ENCODE results near the gene TFAP2B. TPM values are rescaled to one million over a fixed set of nuclear protein-coding genes. Genes with fewer than 3 reads are reported as not detected.

Gene TFAP2B
- total and polyA plus RNA-seq, 2 donors (not counting 1 experiment from before 2014, with no cell fraction given) = not detected

GRCh38 chr6:50822078-50822476 lies 3.4 kb downstream of the TFAP2B start:
- Histone ChIP-seq H3K27me3 (ENCODE audit: control insufficient read depth, insufficient read depth, low read length) (peaks cover 35% of the 10 kb centered on the region), H2AFZ (ENCODE audit: low read length) (no peak overlapping the region)

DNA sequence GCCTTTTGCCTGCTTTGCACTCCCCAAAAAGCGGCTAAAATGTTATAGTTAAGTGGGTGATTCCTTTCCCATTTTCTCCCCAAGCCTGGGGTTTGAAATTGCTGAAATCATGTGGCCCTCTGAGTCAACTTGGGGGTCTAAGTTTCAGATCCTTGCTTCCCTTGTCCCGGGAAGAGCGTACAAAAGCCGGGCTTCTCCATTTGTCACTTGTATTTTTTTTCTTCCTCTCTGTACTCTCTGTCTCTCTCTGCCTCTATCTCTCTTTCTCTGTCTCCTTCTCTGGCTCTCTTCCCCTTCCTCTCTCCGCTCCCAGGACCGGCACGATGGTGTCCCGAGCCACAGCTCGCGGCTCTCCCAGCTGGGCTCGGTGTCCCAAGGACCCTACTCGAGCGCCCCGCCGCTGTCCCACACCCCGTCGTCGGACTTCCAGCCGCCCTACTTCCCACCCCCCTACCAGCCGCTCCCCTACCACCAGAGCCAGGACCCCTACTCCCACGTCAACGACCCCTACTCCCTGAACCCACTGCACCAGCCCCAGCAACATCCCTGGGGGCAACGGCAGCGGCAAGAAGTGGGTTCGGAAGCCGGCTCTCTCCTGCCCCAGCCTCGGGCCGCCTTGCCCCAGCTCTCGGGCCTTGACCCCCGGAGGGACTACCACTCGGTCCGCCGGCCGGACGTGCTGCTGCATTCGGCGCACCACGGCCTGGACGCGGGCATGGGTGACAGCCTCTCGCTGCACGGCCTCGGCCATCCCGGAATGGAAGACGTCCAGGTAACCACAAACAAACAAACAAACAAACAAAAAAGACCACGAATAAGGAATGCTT lies 4.6 kb downstream of the TFAP2B start:
- Histone ChIP-seq H3K9me3 (ENCODE audit: control insufficient read depth, insufficient read depth, low read depth, low read length) (no peaks in the 10 kb centered on the region), H3K36me3 (ENCODE audit: control insufficient read depth, insufficient read depth, low read length) (no peaks in the 10 kb centered on the region), H3K4me1 (ENCODE audit: control insufficient read depth, extremely low read depth, insufficient read depth, low read length) (no peaks in the 10 kb centered on the region), H3K79me2 (ENCODE audit: control insufficient read depth, insufficient read depth, low read length) (no peaks in the 10 kb centered on the region), H2AFZ (ENCODE audit: low read length) (no peak overlapping the region), H3K4me2 (ENCODE audit: extremely low read depth, insufficient read depth, low read length) (no peak overlapping the region), H3K9ac (ENCODE audit: insufficient read depth, low read length) (no peak overlapping the region), H3K27me3 (ENCODE audit: control insufficient read depth, insufficient read depth, low read length) (peaks cover 33% of the 10 kb centered on the region), H3K4me3 (replicated peaks in 1 of 4; ENCODE audit: control extremely low read depth in 1 of 4, insufficient read depth in 1 of 4, low read depth in 3 of 4, low read length in 4 of 4) (no peak overlapping the region), H4K20me1 (ENCODE audit: control insufficient read depth, extremely low read depth, insufficient read depth, low read length) (no peaks in the 10 kb centered on the region), H3K27ac (ENCODE audit: insufficient read depth, low read length) (no peak overlapping the region)
- no peak for TF ChIP-seq EZH2 (IDR thresholded peaks at IDR 0.05; ENCODE audit: low read length, missing control alignments)
- TF ChIP-seq, protein P1, sequence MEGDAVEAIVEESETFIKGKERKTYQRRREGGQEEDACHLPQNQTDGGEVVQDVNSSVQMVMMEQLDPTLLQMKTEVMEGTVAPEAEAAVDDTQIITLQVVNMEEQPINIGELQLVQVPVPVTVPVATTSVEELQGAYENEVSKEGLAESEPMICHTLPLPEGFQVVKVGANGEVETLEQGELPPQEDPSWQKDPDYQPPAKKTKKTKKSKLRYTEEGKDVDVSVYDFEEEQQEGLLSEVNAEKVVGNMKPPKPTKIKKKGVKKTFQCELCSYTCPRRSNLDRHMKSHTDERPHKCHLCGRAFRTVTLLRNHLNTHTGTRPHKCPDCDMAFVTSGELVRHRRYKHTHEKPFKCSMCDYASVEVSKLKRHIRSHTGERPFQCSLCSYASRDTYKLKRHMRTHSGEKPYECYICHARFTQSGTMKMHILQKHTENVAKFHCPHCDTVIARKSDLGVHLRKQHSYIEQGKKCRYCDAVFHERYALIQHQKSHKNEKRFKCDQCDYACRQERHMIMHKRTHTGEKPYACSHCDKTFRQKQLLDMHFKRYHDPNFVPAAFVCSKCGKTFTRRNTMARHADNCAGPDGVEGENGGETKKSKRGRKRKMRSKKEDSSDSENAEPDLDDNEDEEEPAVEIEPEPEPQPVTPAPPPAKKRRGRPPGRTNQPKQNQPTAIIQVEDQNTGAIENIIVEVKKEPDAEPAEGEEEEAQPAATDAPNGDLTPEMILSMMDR (conservative IDR thresholded peaks at IDR 0.05 in 1 of 2, IDR thresholded peaks at IDR 0.05 in 1 of 2; ENCODE audit: low read depth in 1 of 2, low read length in 2 of 2) = no peak
- no peak for DNase-seq (ENCODE audit: low read depth in 2 of 2)

More at GRCh38 chr6:50822078-50822476, 3.4 kb downstream of the TFAP2B start:
- Histone ChIP-seq H3K79me2 (ENCODE audit: control insufficient read depth, insufficient read depth, low read length) (no peaks in the 10 kb centered on the region), H3K4me1 (ENCODE audit: control insufficient read depth, extremely low read depth, insufficient read depth, low read length) (no peaks in the 10 kb centered on the region), H3K36me3 (ENCODE audit: control insufficient read depth, insufficient read depth, low read length) (no peaks in the 10 kb centered on the region), H4K20me1 (ENCODE audit: control insufficient read depth, extremely low read depth, insufficient read depth, low read length) (no peaks in the 10 kb centered on the region), H3K9ac (ENCODE audit: insufficient read depth, low read length) (no peak overlapping the region), H3K4me2 (ENCODE audit: extremely low read depth, insufficient read depth, low read length) (no peak overlapping the region), H3K9me3 (ENCODE audit: control insufficient read depth, insufficient read depth, low read depth, low read length) (no peaks in the 10 kb centered on the region), H3K4me3 (replicated peaks in 1 of 4; ENCODE audit: control extremely low read depth in 1 of 4, insufficient read depth in 1 of 4, low read depth in 3 of 4, low read length in 4 of 4) (no peak overlapping the region), H3K27ac (ENCODE audit: insufficient read depth, low read length) (no peak overlapping the region)
- no peak for DNase-seq (ENCODE audit: low read depth in 2 of 2)
- TF ChIP-seq EZH2 (IDR thresholded peaks at IDR 0.05; ENCODE audit: low read length, missing control alignments) = no peak
- TF ChIP-seq, protein P1 (conservative IDR thresholded peaks at IDR 0.05 in 1 of 2, IDR thresholded peaks at IDR 0.05 in 1 of 2; ENCODE audit: low read depth in 1 of 2, low read length in 2 of 2) = no peak

- H3K9me3 ChIP-seq (ENCODE audit: control insufficient read depth, insufficient read depth, low read depth, low read length) = no peaks in the 10 kb centered on the region
- no peaks in the 10 kb centered on the region for H3K36me3 ChIP-seq (ENCODE audit: control insufficient read depth, insufficient read depth, low read length)
- H3K4me2 ChIP-seq (ENCODE audit: extremely low read depth, insufficient read depth, low read length) = no peak overlapping the region
- no peak overlapping the region for H3K4me3 ChIP-seq (replicated peaks in 1 of 4; ENCODE audit: control extremely low read depth in 1 of 4, insufficient read depth in 1 of 4, low read depth in 3 of 4, low read length in 4 of 4)
- DNase-seq (ENCODE audit: low read depth in 2 of 2) = no peak
- peaks cover 30% of the 10 kb centered on the region for H3K27me3 ChIP-seq (ENCODE audit: control insufficient read depth, insufficient read depth, low read length)
- H4K20me1 ChIP-seq (ENCODE audit: control insufficient read depth, extremely low read depth, insufficient read depth, low read length) = no peaks in the 10 kb centered on the region
- no peaks in the 10 kb centered on the region for H3K4me1 ChIP-seq (ENCODE audit: control insufficient read depth, extremely low read depth, insufficient read depth, low read length)
- TF ChIP-seq EZH2 (IDR thresholded peaks at IDR 0.05; ENCODE audit: low read length, missing control alignments) = no peak
- TF ChIP-seq, protein P1 (conservative IDR thresholded peaks at IDR 0.05 in 1 of 2, IDR thresholded peaks at IDR 0.05 in 1 of 2; ENCODE audit: low read depth in 1 of 2, low read length in 2 of 2) = no peak
- no peak overlapping the region for H3K27ac ChIP-seq (ENCODE audit: insufficient read depth, low read length)
- no peak overlapping the region for H3K9ac ChIP-seq (ENCODE audit: insufficient read depth, low read length)
- no peak overlapping the region for H2AFZ ChIP-seq (ENCODE audit: low read length)
- H3K79me2 ChIP-seq (ENCODE audit: control insufficient read depth, insufficient read depth, low read length) = no peaks in the 10 kb centered on the region
Measured at GRCh38 chr6:50824552-50824951, 5.9 kb downstream of the TFAP2B start.

Measured in fibroblast of lung (primary cell).